Prostate gland (tissue), 2 donors: Measurements from ENCODE around the gene KCNQ1. TPM values are rescaled to one million over a fixed set of nuclear protein-coding genes. Genes with fewer than 3 reads are reported as not detected.

Experiments
- DNase-seq: peaks from one replicate; pipeline ENCODE4 v3.0.0-alpha.2; 2019; ENCODE audit warnings: low spot score
- H3K27ac ChIP-seq, 2 donors: fragments of 200-600 bp; sonication (generic); 2 replicates each; pipeline ENCODE4 v1.5.1; 2017 to 2019
- H3K27me3 ChIP-seq: fragments of 200-600 bp; sonication (generic); replicated peaks from 2 replicates; pipeline ENCODE4 v1.5.1; 2019; ENCODE audit not compliant: insufficient read depth
- H3K36me3 ChIP-seq, 2 donors: fragments of 200-600 bp; sonication (generic); 1 replicate in 1 of 2; 2 replicates in 1 of 2; pipeline versions ENCODE4 v1.5.1 to v1.8.1; 2017 to 2019
- H3K4me1 ChIP-seq: fragments of 200-600 bp; sonication (generic); replicated peaks from 2 replicates; pipeline ENCODE4 v1.5.1; 2019
- H3K4me3 ChIP-seq, 2 donors: fragments of 200-600 bp; sonication (generic); 2 replicates each; pipeline ENCODE4 v1.5.1; 2017 to 2019
- H3K9me3 ChIP-seq: fragments of 200-600 bp; sonication (generic); 2 replicates; pipeline ENCODE4 v1.5.1; 2017
- CTCF ChIP-seq, 4 experiments: fragments of 200-600 bp in 2 of 4; fragments of 450-650 bp in 2 of 4; sonication (generic) in 2 of 4; IDR thresholded peaks; 1 replicate in 3 of 4; 2 replicates in 1 of 4; pipeline ENCODE4 v1.5.1; 2016 to 2019; ENCODE audit warnings: antibody characterized with exemption in 4 of 4, mild to moderate bottlenecking in 2 of 4, moderate library complexity in 2 of 4
- POLR2A ChIP-seq: fragments of 450-650 bp; IDR thresholded peaks from one replicate; pipeline ENCODE4 v1.6.1; 2016; ENCODE audit warnings: antibody characterized with exemption, mild to moderate bottlenecking
- POLR2AphosphoS5 ChIP-seq: sonication (generic); formaldehyde crosslinking; IDR thresholded peaks from one replicate; pipeline ENCODE4 v1.6.1; 2017; ENCODE audit warnings: antibody characterized with exemption
- WGBS: methylation state at CpG from one replicate; pipeline ENCODE4 v1.1.5; 2018; 5-methylcytosine and 5-hydroxymethylcytosine counted together
- intact Hi-C: fragments of 100-400 bp; cut with DNase I; formaldehyde crosslinking; loops from one replicate; pipeline ENCODE4 v1.14.2; 2022
- total RNA-seq, 2 donors: library from RNA; depleted of rRNA; stranded (reverse); fragments of >200 nt; gene quantifications; one replicate each; pipeline ENCODE4 v1.1.0, GENCODE V29; 2016

KCNQ1 gene
- total RNA-seq, 2 donors from 2014 or later: 10.0 to 33.8 TPM

GRCh38 chr11:2818503-2818902, 373.7 kb downstream of the KCNQ1 start:
- TF ChIP-seq POLR2AphosphoS5 (no peak), POLR2A (no peak), CTCF (IDR thresholded peaks at IDR 0.05) (no peak)
- Histone ChIP-seq H3K4me1 (no peaks in the 10 kb centered on the region), H3K27ac (no peak overlapping the region), H3K4me3 (no peak overlapping the region), H3K27me3 (no peaks in the 10 kb centered on the region), H3K9me3 (no peaks in the 10 kb centered on the region), H3K36me3 (no peaks in the 10 kb centered on the region)
- intact Hi-C loops: no loop called here
- 79% methylated on average over 4 of the region's 5 CpGs for WGBS
- DNase-seq: no peak

GRCh38 chr11:2819316-2819715, 374.5 kb downstream of the KCNQ1 start:
- no peak for DNase-seq
- Histone ChIP-seq H3K27ac (no peak overlapping the region), H3K9me3 (no peaks in the 10 kb centered on the region), H3K36me3 (no peaks in the 10 kb centered on the region), H3K4me3 (no peak overlapping the region), H3K4me1 (no peaks in the 10 kb centered on the region), H3K27me3 (no peaks in the 10 kb centered on the region)
- WGBS: 96% methylated on average over 3 of the region's 3 CpGs
- intact Hi-C loops: no loop called here
- no peak for TF ChIP-seq CTCF (IDR thresholded peaks at IDR 0.05)
- TF ChIP-seq POLR2AphosphoS5: no peak
- no peak for TF ChIP-seq POLR2A

DNA sequence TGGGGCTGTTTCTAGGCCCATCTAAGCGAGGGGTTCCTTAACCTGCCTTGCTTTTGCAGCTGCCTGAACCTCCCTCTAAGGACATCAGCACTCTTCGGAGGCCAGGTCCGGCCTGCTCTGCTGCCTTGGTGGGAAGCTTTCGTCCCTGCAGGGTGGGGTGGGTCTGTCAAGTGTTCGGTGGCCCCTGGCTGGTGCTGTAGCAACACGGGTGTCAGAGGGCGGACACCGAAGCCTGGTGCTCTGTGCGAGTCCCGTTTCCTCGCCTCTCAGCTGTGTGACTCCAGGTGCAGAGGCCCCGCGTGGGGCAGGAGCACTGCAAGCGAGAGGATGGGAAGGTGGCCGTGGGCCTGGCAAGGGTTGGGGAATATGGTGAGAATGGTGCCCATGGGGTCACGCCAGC, 376.2 kb downstream of the KCNQ1 start:
- H3K36me3 ChIP-seq: no peaks in the 10 kb centered on the region
- H3K4me3 ChIP-seq: no peak overlapping the region
- H3K4me1 ChIP-seq: peaks cover 12% of the 10 kb centered on the region
- H3K27me3 ChIP-seq: no peaks in the 10 kb centered on the region
- H3K27ac ChIP-seq: no peak overlapping the region
- TF ChIP-seq POLR2AphosphoS5 (no peak), CTCF (IDR thresholded peaks at IDR 0.05) (no peak), POLR2A (no peak)
- 99% methylated on average over 10 of the region's 16 CpGs for WGBS
- H3K9me3 ChIP-seq: no peaks in the 10 kb centered on the region
- intact Hi-C loops: no loop called here
- no peak for DNase-seq

- Histone ChIP-seq H3K4me3 (no peak overlapping the region), H3K4me1 (peaks cover 20% of the 10 kb centered on the region), H3K9me3 (no peaks in the 10 kb centered on the region), H3K27me3 (no peaks in the 10 kb centered on the region), H3K36me3 (no peaks in the 10 kb centered on the region), H3K27ac (no peak overlapping the region)
- WGBS: 93% methylated on average over 8 of the region's 8 CpGs
- intact Hi-C loops: no loop called here
- no peak for DNase-seq
- TF ChIP-seq CTCF (IDR thresholded peaks at IDR 0.05) (no peak), POLR2AphosphoS5 (no peak), POLR2A (no peak)
Measured at GRCh38 chr11:2821891-2822290, 377.1 kb downstream of the KCNQ1 start.

DNA sequence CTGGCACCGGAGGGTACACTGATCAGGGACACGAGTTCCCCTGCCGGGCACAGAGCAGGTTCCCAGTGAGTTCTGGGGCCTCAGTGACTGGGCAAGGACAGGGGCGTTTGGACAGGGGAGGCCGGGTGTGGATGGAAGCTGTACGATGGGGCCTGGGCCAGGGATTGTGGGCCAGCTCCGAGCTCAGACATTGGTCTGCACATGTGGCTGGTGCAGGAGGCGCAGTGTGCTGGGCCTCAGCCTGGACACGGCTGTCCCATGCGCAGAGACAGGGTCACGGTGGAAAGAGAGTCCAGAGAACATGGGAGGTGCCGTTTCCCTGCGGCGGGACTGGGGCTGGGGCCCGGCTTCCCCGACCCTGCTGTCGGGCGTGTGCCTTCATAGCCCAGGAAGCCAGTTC, 380.0 kb downstream of the KCNQ1 start:
- TF ChIP-seq POLR2A: no peak
- TF ChIP-seq CTCF (IDR thresholded peaks at IDR 0.05): no peak
- TF ChIP-seq POLR2AphosphoS5: no peak
- Histone ChIP-seq H3K27me3 (no peaks in the 10 kb centered on the region), H3K27ac (peak overlapping the region; percentile 84 to 85), H3K36me3 (no peaks in the 10 kb centered on the region), H3K4me1 (peaks cover 20% of the 10 kb centered on the region), H3K4me3 (no peak overlapping the region), H3K9me3 (no peaks in the 10 kb centered on the region)
- no peak for DNase-seq
- intact Hi-C loops: loop anchor here (1.0 to 5.0 kb wide), 4 partner anchors 18 to 293 kb away; no protein-coding TSS in a partner anchor
- WGBS: 70% methylated on average over 18 of the region's 18 CpGs
